Keratinocyte (primary cell): ENCODE results near the gene FBXL12.
"Not testable (repeated sequence)": the region's sequence is repeated elsewhere in the genome, so short reads cannot be mapped to it uniquely, and the experiment has no call there.

Source experiments
- CTCF ChIP-seq, 3 experiments: IDR thresholded peaks in 1 of 3; conservative IDR thresholded peaks in 1 of 3; optimal IDR thresholded peaks in 1 of 3; 2 replicates in 2 of 3; 3 replicates in 1 of 3; pipeline versions ENCODE3 to v1.5.1; 2011; ENCODE audit warnings: low read length in 3 of 3, mild to moderate bottlenecking in 3 of 3, moderate library complexity in 2 of 3, control low read depth in 1 of 3, inconsistent platforms in 1 of 3; ENCODE audit not compliant: insufficient read depth in 2 of 3; ENCODE audit errors: extremely low read depth in 1 of 3
- EZH2 ChIP-seq: IDR thresholded peaks from one replicate; pipeline ENCODE4 v1.6.1; 2012; ENCODE audit warnings: inconsistent platforms, mild to moderate bottlenecking, low read length, moderate library complexity

DNA sequence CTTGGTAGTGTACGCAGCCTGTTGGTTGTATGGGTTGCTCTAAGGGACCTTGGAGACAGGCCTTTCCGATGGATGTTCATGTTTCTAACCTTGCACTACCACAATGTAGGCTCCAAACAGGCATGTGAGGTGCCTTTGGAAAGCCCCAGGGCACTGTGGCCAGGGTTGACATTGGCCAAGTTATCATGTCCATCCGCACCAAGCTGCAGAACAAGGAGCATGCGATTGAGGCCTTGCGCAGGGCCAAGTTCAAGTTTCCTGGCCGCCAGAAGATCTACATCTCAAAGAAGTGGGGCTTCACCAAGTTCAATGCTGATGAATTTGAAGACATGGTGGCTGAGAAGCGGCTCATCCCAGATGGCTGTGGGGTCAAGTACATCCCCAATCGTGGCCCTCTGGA is 1.2 kb upstream of the FBXL12 start:
- TF ChIP-seq EZH2; CTCF (optimal IDR thresholded peaks at IDR 0.05 in 1 of 3, IDR thresholded peaks at IDR 0.05 in 1 of 3, conservative IDR thresholded peaks at IDR 0.05 in 1 of 3; ENCODE audit: extremely low read depth in 1 of 3, insufficient read depth in 2 of 3, low read length in 3 of 3): not testable (repeated sequence)
